LNCaP clone FGC (cell line): ENCODE measurements around the gene NOS1.

Source experiments
- DNase-seq: peaks from one replicate; pipeline ENCODE4 v3.0.0-alpha.2; 2011; ENCODE audit warnings: low read depth
- H3K4me3 ChIP-seq: 2 replicates; pipeline ENCODE4 v1.5.1; 2011; ENCODE audit warnings: mild to moderate bottlenecking, low read depth, low read length, control low read depth
- CTCF ChIP-seq: IDR thresholded peaks from 2 replicates; pipeline ENCODE4 v1.5.1; 2012; ENCODE audit warnings: mild to moderate bottlenecking; ENCODE audit not compliant: control insufficient read depth, insufficient read depth; ENCODE audit errors: extremely low read depth

Gene NOS1

GRCh38 chr12:117322428-117322827 is 39.0 kb downstream of the NOS1 start:
- H3K4me3 ChIP-seq, result no peak overlapping the region
- TF ChIP-seq CTCF, result no peak
- DNase-seq, result no peak

- H3K4me3 ChIP-seq, result no peak overlapping the region
- TF ChIP-seq CTCF, result no peak
- no peak for DNase-seq
Observed at GRCh38 chr12:117321572-117321971, 39.9 kb downstream of the NOS1 start.

GRCh38 chr12:117318591-117318990 is 42.8 kb downstream of the NOS1 start:
- no peak for DNase-seq
- no peak for TF ChIP-seq CTCF
- H3K4me3 ChIP-seq, result no peak overlapping the region

- DNase-seq, result no peak
- no peak overlapping the region for H3K4me3 ChIP-seq
- TF ChIP-seq CTCF, result no peak
Observed at GRCh38 chr12:117316336-117316735, 45.1 kb downstream of the NOS1 start.

- H3K4me3 ChIP-seq, result no peak overlapping the region
- no peak for TF ChIP-seq CTCF
- no peak for DNase-seq
Observed at GRCh38 chr12:117313926-117314325, 47.5 kb downstream of the NOS1 start.

GRCh38 chr12:117312770-117313169 is 48.7 kb downstream of the NOS1 start:
- no peak for DNase-seq
- TF ChIP-seq CTCF, result no peak
- no peak overlapping the region for H3K4me3 ChIP-seq

- DNase-seq, result peak; percentile 52
- no peak for TF ChIP-seq CTCF
- H3K4me3 ChIP-seq, result no peak overlapping the region
Observed at GRCh38 chr12:117309276-117309925, 52.0 kb downstream of the NOS1 start.
